Activated T-helper 1 cell treated with anti-CD3 and anti-CD28 coated beads, Interleukin-2, amount 50 U/mL, for 16 hours (primary cell): ENCODE measurements around the gene TFCP2L1.

Experiments used
- DNase-seq, 2 donors: peaks; one replicate each; pipeline ENCODE4 v3.0.0-alpha.2; 2020; ENCODE audit warnings: low read depth in 1 of 2, low spot score in 1 of 2

The TFCP2L1 gene

DNA sequence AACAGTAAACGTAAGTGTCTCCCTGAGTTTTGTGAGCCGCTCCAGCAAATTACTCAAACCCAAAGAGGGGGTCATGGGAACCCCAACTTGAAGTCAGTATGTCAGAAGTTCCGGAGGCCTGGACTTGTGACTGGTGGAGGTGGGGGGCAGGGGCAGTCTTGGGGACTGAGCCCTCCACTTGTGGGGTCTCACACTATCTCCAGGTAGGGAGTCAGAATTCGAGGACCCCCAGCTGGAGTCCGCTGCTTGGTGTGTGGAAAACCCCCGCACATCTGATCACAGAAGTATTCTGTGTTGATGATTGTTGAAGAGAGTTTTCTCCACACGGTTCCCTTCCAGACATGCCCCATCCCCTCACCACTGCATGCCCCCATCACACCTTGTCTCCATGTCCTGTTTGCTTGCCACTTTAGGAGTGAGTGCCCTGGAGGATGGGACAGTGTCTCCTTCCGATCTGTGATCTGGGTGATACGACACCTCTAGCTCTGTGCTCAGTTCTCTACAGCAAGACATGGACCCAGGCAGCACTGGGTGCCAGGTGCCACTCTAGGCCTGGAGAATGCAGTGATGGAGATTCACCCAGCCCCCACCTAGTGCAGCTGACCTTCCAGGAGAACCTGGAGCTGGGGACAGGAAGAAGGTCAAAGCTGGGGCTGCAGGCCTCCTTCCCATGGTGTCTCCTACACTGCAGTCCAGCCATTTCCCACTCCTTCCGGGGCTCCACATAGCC lies 85.6 kb downstream of the TFCP2L1 start:
- DNase-seq: no peak

DNA sequence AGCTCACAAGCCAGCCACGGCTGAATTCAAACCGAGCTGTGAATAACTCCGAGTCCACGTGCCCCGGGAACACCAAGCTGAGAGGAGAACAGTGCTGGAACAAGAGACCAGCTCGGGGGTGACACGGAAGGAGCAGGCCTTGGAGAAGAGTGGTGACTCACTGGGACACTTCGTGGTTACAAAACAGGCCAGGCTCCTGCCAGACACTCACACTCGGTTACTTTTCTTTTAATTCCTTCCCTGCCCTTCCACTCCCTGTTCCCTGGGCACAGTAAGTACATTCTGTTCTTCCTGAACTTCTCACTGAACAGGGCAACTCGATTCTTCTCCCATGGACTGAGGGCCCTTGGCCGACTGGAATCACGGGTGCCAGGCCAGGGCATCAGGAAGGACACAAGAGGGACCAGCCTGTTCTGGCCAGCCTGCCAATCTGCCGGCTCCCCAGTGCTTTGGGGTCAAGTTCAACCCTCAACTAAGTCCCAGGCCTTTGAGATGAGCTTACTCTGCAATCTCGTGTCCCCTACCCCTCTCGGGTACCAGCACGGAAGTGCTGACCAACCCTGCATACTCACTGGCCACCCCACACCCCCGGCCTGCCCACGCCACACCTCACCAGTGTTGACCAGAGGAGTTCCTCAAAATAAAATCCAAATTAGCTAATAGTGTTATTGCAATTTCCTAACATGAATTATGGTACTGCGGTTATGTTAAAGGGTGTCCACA lies 87.5 kb downstream of the TFCP2L1 start:
- no peak for DNase-seq

DNA sequence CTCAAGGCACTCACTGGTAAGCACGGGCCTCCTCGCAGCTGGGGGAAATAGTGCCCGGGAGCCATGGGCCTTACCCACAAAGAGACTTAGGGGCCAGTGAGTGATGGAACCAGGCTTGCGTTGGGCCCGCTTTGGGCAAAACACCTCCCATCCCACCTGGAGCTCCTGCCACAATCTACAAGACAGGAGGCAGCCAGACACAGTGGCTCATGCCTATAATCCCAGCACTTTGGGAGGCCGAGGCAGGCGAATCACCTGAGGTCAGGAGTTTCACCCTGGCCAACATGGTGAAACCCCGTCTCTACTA lies 88.2 kb downstream of the TFCP2L1 start:
- DNase-seq: no peak

DNA sequence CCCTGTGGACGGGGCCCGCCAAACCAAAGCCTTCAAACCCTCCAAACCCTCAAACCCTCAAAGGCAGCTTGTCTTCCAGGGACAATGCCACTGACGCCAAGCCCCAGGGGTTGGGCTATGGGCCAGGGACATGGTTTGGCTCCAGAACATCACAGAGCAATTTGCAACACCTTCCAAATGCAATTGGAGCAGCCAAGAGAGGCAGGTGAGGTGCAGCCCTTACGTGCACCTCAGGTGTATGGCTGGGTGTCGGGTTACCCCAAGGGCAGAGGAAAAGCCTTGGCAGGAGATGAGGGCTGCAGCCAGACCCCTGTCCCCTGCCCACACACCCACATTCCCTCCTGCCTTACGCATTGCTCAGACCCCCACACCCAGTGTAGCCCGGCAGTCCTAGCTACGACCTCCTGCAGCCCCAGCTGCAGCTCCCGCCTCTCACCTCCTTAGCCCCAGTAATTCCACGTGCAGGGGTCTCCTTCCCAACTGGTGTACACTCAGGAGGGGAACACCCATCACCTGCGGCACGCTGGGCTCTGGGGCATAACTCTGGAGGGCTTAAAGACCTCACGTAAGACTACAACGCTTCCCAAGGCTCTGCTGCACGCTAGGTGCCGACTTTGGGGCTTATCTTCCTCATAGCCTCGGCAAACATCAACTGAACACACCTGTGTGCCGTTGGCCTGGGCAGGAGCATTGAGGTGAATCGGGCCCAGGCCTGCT lies 88.7 kb downstream of the TFCP2L1 start:
- no peak for DNase-seq

DNA sequence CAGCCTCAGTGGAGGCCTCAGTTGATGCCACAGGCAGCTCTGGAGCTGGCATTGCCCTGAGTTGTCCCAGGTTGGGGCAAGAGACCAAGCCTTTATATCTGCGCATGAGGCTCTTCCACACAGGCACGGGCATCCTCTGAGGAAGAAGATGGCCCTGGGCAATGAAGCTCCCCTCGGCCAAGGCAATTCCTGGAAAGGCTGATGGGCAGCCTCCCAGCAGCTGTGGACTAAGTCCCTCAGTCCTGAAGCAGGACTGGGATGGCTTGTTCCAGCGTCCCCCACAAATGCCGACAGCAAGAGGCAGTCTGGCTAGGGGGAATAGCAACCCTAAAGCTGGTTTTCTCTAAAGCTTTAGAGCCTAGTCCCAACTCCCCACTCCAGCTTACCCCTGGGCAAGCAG lies 90.0 kb downstream of the TFCP2L1 start:
- DNase-seq: no peak

DNA sequence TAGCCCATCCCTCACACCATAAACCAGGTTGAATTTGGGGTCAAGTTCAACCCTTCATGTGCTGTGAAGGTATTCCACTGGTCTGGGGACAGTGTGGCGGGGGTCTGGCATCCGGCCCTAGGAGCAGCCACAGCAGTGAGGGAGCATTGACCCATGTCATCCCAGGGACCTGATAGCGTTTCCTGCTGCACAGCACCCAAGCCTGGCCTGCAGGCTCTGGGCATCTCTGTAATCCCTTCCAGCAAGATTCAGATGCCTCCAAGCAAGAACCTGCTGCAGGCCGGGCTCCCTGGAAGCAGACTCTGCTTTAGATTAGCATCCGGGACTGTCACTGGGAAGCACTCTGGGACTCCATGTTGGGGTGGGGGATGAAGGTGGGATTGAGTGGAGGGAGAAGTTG lies 90.4 kb downstream of the TFCP2L1 start:
- no peak for DNase-seq

DNA sequence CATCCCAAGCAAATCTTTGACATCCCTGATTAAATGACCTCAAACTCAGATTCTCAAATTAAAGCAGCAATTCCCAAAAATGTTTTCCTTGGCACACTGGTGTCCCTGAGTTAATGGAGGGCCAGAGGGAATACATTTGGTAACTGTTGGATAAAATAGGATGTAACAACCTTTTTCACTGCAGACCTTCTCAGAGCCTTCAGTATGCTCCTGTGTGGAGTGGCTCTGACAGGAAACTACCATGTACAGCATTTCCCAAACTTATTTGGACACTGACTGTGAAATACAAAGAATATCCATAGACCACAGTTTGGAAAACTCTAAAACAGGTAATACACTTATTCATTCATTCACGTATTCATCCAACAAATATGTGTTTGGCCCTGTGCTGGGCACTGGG lies 91.8 kb downstream of the TFCP2L1 start:
- DNase-seq: no peak

DNA sequence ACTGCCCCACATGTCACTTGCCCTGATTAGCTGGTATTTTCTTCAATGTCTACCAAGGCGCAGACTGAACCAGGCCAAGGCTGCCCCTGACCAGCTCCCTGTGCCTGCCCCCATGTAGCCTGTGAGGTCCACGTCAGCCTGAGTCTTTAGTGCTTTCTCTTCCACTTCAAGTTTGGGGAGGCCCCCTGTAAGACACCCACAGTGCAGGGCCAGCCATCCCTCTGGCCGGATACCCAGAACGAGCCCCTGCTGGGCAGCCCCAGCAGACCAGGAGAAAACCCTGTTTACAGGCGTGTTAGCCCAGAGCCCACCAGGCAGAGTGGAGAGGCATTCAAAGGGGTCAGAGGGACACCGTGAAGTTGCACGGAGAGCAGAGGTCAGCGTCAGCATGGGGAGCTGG lies 92.4 kb downstream of the TFCP2L1 start:
- no peak for DNase-seq

DNA sequence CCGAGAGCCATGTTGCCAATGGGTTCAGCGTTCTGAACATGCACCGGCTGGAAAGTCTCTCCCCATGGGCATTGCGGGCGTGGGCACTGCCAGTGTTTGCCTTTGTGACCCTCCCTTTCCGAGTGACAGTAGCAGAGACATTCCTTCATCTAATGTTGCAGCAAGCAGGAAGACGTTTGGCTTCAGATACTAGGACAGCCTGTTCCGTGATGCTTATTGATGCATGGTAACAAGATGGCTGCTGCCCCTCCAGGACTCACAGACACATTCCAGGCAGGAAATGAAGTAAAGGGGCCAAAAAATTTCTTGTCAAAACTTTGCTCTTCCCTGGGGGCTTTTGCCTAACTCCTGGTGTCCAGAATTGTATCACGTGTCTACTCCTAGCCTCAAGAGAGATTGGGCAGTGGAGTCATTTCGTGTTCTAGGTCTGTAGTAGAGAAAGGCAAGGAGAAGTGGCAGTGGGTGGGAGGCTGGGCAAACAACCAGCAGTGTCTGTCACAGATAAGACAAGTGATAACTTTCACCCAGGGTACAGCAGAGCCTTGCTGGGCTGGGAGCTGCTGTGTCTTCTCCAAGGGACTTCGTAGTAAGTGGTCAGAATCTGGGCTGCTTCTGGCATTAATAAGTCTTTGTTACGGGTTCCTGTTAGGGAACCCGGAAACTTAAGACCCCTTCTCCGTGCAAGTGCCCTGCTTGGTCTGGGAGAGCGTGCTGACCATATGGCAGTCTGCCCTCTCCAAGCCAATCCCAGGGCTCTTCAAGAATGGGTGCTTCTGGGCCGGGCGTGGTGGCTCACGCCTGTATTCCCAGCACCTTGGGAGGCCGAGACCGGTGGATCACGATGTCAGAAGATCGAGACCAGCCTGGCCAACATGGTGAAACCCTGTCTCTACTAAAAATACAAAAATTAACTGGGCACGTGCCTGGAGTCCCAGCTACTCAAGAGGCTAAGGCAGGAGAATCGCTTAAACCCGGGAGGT lies 93.5 kb downstream of the TFCP2L1 start:
- no peak for DNase-seq

DNA sequence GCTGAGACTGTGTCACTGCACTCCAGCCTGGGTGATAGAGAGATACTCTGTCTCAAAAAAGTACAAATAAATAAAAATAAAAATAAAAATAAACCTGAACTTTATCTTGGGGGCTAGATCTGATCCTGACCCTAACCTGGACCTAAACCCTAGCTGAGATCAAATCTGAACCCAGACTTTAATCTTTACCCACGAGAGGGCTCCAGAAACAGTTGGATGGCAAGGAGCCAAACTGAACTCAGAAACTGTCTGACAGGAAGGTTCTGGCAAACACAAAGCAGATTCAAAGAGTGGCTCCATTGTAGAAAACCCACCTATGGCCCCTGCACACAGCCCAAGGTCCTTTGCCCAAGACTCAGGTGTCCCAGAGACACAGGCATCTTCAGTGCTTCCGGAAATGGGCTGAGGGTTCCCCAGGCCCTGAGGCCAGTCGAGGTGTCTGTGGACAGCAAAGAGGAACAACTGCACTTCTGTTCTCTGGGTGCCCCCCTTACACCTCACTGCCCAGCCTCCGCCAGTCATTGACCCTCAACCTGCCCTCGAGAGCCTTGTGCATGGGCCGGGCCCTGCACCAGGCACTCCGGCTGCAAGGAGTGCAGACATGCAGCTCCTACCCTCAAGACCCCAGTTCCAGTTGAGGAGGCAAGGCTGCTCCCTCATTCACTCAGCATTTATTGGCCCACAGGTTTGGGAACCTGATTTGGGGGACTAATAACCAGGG lies 95.2 kb downstream of the TFCP2L1 start:
- DNase-seq: no peak

DNA sequence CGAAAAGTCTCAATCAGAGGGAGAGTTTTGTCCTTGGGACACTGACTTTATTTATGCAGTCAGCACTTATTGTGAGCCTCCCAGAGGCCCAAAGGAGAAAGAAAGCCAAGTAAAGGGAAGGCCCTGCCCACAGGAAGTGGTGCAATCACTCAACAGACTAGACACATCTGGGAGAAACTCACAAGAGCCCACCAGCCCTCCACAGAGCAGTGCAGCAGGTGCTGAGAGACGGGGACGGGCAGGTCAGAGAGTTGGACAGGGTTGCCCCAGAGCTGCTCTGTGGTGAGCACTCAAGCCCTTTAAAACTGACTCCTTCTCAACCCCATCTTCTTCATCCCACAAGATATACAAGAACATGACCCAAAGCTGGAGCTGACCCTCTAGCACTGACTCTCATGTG lies 96.0 kb downstream of the TFCP2L1 start:
- no peak for DNase-seq

DNA sequence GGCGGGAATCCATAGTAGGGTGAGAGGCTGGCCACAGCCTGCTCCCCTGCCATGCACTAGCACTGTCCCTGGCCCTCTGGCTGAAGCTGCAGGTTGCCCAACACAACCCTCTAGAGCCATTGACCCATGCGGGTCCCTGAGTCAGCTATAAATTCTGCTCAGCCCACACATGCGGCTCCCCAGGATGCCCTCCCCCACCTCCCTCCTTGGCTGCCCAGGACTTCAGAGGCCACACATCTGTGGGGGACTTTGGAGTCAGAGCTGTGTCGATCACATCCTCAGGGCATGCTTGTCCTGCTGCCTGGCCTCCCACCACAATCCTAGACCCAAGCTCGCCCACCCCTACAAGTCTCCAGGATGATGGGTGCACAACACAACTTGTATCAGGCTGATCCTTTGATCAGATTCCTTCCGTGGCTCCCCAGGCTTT lies 97.0 kb downstream of the TFCP2L1 start:
- DNase-seq: no peak

DNA sequence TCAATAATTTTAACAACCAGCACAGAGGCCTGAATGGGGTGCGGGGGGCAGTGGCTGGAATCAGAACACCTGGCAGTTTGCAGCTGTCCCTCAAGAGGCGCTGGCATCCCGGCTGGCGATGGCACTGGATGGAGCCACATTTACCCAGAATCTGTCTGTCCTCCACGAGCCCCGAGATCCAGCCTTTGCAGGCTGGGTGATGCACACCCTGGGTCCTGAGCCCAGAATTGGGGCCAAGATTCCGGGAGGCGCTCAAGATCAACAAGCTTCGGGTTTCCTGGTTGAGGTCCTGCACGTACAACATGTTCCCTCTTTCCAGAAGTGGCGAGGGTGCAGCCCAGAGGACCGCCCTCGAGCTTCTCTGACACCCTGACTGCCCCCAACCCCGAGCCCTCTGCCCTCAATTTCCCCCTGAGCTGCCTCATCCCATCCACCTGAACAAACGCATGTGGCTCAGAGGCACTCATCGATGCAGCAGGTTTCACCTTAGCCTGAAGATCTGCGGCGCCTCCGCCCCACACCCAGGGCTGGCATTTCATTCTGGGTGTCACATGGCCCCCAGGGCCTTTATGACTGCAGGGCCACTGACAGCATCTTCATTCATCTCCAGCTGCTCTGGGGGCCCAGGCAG lies 97.5 kb downstream of the TFCP2L1 start:
- DNase-seq: no peak

DNA sequence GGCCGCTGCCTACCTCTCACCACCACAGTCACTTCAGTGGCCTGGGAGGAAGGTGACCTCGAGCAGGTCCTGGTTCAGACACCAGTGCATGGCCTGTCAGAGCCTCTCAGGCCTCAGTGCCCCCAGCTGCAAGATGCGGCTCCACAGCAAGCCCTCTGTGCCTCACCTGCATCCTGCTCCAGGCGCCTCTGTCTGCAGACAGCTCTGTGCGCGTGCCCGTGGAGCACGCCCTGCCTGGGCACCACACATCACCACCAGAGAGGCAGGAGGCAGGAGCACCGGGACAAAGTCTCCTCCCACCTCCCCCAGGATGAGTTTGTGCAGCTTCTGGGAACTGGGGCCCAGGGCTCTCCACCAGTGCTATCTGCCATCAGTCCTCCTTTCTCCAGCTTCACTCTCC lies 98.7 kb downstream of the TFCP2L1 start:
- DNase-seq: no peak

DNA sequence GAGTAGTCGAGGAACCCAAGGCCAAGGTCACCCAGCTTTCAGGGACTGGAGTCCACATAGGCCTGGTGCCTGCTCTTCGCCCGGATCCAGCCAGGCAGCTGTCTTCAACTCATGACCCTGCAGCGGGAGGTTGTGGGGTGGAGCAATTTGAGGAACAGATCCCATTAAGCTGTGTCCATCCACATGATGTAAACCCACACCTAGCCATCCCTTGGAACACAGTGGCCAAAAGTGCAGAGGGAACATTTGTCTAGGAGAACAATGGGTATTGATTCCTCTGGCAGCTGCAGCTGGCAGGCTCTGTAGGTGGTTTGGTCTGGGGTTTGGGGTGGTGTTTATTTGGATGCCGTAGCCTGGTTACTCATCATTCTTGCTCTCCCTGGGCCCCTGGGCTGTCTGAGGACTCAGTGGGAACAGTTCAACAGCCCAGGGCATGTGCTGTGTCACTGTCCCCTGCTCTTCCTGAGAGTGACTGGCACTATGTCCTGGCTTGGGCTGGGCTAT lies 99.4 kb downstream of the TFCP2L1 start:
- no peak for DNase-seq

DNA sequence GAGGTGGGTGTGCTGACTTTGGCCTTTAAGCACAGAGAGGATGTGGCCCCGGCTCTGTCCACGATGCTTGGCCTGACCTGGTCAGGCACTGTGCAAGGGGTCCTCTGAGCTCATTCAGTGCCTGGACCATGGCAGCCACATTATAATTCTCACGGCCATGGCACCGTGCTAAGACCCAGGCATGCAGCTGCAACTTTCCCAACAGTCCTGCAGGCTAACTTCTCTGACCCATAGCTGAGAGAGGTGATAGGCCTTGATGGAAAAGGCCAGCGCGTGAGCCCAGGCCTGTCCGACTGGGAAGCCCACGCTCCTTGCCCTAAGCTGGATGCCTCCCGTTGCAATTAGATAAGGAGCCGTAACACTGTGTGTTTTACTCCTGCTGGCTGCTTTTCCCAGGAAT lies 99.9 kb downstream of the TFCP2L1 start:
- no peak for DNase-seq

DNA sequence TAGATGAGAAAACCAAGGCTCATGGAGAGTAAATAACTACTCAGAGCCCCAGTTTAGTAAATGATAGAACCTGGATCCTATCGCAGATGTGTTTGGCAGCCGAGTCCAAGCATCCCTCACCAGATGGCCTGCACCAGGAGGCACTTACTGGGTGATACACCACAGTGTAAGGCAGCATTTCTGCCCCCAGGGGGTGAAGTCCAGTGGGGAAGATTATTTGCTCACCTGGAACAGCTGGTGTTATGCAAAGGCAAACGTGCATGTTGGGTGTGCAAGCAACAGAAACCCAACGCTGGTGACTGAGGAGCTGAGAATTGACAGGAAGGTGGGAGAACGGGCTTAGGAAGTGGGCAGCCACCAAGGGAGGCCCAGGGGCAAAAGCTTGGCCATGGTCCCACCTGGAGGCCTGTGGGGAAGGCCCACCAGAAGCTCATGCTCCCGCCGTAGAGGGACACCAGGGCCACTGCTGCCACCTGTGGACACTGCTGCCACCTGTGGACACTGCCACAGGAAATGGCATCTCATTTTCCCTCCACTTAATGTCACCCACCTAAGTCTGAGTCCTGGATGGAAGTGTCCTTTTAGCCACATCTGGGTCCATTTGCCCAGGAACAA lies 100.6 kb downstream of the TFCP2L1 start:
- DNase-seq: no peak

DNA sequence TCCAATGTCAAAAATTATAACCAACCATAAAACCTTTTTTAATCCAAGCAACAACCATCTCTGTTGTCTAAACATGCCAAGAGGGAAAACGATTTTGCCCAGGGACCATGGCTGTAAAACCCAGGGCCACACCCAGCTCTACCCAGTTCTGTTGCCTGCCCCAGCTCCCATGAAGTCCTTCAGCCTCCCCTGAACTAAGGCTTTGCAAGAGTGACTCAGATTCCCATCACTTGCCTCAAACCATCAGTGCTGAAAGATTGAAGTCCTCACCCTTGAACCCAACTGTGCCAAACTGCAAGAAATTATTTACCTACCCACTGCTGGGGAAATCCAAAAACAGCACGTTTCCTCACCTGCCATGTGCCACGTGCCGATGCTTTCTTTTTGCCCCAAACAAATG lies 102.5 kb downstream of the TFCP2L1 start:
- no peak for DNase-seq

DNA sequence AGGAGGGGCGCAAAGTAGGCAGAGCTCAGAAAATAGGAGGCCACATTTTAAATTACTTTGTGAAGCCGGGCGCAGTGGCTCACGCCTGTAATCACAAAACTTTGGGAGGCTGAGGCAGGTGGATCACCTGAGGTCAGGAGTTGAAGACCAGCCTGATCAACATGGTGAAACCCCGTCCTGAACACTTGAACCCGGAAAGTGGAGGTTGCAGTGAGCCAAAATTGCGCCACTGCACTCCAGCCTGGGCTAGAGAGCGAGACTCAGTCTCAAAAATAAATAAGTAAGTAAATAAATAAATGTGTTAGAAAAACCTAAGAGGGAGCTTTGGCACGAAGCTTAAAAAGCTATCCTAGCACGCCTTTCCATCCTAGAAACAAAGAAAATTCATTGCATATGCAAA lies 105.5 kb downstream of the TFCP2L1 start:
- no peak for DNase-seq

DNA sequence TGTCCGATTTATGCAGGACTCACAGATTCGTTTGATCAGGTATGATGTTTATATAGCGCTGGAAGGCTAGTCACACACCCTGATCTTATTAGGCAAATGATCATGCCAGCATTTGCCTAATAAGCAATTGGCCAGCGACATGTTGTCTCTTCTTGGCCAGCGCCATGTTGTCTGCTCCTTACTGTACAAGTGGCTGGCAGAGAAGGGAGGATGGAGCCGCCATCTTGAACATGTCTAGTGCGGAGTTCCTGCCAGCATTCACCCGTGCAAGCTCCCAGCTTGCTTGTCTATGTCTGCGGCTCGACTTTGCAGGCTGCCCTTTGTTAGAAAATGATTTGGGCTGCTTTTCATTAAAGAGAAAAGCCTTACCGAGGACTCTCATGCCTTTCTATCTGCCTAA lies 106.3 kb downstream of the TFCP2L1 start:
- no peak for DNase-seq
